ENCODE data around the gene CCDC106. TPM values are rescaled to one million over a fixed set of nuclear protein-coding genes. Genes with fewer than 3 reads are reported as not detected.

Gene CCDC106
- total RNA-seq, 1 donor, result 8.3 TPM

DNA sequence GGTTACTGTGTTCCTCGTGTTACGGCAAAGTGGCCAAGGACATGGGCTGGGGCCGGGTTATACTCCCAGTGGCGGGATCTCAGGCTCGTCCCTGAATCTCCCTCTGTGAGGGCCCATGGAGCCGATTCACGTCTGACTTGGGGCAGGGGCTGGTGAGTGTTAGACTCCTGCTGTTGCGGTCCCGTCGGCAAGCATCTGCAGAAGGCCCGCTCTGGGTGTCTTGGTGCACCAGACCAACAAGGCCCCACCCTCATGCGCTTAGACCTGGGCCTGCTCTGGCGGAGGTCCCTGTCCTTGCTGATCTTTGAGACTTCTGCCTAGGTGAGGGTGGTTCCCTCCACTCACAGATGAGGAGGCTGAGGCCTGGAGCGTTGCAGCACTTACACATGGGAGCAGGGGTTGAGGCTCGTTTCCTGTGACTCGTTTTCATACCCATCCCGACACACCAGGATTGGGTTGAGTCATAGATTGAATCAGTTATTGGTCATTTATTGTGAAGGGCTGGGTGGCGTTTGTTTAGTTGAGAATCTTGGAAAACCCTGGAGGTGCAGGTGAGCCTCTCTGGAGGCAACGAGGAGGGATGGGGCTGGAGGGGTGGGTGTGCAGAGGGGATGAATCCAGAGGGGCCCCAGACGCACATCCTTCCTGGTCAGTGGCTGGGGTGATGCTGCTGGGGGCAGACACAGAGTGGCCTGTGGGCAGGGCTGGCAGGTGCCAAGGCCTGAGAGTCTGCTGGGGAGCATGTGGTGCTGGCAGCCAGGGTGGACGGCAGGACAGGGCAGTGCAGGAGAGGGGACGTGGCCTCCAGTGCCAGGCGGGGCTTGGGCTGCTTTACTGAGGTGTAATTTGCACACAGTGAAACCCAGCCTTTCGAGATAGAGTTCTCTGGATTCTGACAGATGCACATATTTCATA lies 31.6 kb downstream of the CCDC106 start:
- DNase-seq (ENCODE audit: low read depth in 2 of 3, low spot score in 2 of 3), result no peak

DNA sequence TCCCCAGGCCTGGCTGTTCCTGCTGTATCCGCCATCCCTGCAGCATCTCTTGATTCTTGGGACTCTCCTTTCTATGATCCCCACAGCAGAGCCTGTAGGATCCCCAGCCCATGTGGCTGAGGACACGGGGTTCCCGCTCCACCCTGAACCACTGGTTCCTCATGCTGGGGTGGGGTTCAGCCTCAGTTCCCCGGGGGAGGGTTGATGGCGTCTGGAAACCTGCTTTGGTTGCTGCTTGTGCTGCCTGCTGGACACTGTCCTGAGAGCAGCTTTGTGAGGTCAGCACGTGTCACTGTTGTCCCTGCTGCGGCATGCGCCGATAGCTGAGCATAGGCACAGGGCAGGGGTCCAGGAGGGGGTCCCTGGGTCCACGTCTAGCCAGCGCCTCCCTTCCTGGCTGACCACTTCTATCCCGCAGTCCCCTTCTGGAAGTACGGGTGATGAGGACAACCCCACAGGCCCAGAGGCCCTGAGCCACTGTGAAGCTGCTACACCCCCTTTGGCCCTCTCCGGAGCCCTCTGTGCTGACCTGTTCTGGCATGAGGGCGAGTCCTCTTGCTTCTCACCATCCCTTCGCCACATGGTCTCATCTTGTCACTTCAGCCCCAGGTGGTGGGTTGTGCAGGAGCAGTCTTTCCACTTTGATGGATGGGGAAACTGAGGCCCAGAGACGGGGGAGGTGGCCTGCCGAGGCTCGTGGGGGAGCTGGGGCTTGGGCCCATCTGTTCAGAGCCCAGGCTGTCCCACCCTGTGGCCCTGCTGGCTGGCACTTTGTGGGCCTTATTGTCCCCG lies 32.5 kb downstream of the CCDC106 start:
- no peak for DNase-seq (ENCODE audit: low read depth in 2 of 3, low spot score in 2 of 3)

DNA sequence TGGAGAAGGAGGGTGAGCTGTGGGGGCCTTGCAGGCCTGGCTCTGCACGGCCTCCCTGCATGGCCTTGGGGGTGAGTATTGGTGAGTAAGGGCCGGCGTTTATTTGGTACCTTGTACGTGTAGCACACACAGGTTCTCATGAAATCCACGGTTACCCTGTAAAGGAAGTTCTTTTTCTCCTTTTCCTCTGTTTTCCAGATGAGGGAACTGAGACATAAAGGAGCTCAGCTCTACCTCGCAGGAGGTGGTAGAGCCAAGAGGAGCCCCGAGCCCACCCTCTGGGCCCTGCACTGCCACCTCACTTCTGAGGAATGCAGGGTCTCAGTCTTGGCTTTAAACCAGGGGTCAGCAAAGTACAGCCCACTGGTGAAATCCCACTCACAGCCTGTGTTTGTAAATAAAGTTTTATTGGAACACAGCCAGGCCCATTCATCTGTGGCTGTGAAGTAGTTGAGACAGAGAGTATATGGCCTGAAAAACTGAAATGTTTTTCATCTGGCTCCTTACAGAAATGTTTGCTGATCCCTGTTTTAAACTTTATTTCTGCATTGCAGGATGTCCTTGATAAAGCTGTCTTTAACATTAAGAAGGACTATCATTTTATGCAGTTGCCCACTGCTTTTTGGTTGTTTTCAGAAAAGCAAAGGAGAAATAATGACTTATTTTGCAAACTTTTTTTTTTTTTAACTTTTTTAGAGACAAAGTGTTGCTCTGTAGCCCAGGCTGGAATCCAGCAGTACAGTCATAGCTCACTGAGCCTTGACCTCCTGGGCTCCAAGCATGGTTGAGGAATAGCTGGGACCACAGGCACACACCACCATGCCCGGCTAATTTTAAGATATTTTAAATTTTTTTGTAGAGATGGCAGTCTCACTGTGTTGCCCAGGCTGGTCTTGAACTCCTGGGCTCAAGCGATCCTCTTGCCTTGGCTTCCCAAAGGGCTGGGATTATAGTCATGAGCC lies 33.4 kb downstream of the CCDC106 start:
- DNase-seq (ENCODE audit: low read depth in 2 of 3, low spot score in 2 of 3), result no peak

DNA sequence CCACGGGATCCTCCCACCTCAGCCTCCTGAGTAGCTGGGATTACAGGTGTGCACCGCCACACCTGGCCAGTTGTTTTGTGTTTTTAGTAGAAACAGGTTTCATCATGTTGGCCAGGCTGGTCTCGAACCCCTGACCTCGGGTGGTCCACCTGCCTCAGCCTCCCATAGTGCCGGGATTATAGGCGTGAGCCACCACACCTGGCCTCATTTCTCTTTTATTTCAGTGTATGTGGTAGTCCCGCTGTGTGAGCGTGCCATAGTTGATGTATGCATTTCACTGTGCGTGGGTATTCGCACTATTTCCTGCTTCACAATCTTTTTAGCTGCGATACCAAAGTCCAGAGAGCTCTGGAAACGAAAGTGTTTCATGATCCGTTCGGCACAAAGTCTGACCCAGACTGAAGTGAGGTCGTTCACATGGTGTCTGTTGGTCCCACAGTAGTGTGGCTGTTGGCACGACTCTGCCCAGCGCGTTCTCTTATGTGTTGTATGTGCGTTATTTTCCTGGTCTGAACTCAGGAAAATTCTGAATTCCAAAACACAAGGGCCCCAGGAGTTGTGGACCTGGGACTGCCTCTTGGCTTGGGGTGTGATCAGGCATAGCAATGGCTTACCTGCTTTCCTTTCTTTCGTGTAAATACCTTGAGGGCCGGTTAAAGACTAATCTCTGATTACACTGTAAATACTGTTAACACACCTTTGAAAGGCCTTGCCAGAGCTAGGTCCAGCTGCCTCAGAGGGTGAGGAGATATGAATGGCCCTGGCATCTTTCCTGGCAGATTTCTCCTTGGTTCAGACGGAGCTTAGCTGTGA lies 35.6 kb downstream of the CCDC106 start:
- no peak for DNase-seq (ENCODE audit: low read depth in 2 of 3, low spot score in 2 of 3)

DNA sequence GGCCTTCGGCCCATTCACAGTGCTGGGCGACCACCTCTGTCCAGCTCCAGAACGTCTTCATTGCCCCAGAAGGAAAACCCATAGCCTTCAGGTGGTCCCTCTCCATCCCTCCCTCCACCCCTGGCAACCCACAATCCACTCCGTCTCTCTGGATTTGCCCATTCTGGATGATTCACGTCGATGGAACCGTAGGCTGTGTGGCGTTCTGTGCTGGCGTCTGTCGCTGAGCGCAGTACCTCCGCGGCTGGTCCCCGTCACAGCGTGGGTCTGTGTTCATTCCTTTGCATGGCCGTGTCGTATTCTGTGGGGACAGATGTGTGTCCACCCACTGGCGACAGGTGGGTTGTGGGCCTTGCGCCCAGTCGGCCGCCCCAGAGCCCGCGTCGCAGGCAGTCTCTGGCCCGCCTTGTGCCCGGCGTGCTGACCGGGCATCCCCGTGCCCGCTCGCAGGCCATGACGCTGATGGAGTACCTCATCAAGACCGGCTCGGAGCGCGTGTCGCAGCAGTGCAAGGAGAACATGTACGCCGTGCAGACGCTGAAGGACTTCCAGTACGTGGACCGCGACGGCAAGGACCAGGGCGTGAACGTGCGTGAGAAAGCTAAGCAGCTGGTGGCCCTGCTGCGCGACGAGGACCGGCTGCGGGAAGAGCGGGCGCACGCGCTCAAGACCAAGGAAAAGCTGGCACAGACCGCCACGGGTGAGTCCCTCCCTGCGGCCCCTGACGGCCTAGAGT lies 37.1 kb downstream of the CCDC106 start:
- DNase-seq (ENCODE audit: low read depth in 2 of 3, low spot score in 2 of 3), result no peak

DNA sequence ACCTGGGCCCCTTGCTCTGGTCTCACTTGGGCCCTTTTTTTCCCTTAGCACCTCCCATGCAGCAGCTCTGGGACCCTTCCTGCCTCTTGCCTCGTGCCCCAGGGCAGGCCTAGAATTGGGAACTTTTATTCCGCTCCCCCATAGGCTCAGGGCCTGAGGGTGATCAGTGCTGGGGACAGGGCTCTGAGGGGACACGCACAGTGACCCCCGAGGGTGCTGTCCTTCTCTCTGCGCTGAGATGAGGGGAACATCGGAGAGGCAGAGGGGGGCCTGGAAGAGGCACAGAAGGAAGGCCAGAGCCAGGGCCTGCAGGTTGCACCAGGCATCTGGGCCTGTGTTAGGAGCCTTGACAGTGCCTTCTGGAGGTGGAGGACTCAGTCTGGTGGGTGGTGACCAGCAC lies 37.8 kb downstream of the CCDC106 start:
- no peak for DNase-seq (ENCODE audit: low read depth in 2 of 3, low spot score in 2 of 3)

DNA sequence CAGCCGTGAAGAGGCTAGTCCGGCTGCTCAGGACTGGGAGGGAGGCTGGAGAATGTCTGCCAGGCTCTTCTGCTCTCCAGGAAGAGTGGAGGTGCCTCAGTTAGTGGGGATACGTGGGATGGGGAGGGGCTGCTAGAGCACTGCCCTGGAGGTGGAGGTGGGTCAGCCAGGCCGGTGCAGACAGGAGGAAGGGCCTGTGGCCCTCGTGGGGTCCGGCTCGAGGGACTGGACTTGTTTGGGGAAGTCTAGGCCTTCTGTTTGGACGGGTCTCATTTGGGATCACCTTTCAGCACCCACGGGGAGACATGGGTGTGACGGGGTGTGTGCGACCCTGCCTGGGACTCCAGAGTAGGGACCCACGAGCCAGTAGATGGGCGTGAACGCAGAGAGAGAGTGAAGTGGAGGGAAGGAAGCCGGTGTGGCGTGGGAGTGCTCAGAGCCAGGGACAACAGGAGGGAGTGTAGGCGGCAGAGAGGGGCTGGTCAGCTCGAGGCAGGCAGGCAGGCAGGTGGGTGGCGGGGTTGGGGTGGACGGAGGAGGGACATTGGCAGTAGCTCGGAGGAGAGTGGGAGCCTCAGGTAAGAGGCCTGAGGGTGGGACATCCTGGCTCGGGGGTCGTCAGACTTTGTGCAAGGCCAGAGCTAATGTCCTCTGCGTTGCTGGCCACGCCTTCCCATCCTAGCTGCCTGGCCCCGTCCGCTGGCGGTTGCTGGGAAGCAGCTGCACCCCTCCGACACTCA lies 38.5 kb downstream of the CCDC106 start:
- no peak for DNase-seq (ENCODE audit: low read depth in 2 of 3, low spot score in 2 of 3)

DNA sequence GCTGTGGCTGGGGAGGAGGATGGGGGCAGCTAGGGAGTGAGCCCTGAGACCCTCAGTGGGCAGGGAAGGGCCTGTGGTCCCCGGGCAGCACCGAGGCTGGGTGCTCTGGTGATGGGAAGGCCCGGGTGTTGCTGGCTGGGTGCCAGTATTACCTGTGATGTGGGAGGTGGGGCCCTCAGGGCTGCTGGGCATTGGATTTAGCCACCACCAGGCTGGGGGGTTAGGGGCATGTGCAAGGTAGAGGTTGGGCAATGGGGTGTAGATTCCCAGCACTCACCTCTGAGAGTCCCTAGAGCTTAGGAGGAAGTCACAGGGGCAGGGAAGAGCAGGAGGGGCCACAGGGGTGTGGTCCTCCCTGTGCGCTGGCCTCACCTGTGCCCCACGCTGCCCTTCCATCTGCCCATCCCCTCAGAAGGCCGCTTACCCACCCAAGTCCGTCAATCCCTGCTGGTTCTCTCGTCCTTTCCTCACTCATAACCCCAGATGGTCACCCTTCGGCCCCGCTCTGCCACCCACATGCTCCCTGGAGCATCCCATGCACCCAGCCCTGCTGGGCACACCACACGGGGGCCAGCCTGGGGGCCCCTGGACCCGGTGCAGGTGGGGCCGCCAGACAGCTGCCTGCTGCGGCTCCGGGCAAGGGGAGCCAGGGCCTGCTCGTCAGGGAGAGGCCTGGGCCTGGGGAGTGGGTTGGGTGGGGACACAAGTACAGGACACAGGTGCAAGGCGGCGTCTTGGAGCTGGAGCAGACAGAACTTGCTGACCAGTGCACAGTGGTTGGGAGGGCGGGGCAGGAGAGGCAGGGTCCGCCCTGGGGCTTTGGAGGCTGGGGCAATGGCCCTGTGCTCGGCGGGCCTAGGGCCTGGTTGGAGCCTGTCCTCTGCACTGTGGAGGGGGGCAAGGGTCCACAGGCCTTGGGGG lies 39.5 kb downstream of the CCDC106 start:
- no peak for DNase-seq (ENCODE audit: low read depth in 2 of 3, low spot score in 2 of 3)

DNA sequence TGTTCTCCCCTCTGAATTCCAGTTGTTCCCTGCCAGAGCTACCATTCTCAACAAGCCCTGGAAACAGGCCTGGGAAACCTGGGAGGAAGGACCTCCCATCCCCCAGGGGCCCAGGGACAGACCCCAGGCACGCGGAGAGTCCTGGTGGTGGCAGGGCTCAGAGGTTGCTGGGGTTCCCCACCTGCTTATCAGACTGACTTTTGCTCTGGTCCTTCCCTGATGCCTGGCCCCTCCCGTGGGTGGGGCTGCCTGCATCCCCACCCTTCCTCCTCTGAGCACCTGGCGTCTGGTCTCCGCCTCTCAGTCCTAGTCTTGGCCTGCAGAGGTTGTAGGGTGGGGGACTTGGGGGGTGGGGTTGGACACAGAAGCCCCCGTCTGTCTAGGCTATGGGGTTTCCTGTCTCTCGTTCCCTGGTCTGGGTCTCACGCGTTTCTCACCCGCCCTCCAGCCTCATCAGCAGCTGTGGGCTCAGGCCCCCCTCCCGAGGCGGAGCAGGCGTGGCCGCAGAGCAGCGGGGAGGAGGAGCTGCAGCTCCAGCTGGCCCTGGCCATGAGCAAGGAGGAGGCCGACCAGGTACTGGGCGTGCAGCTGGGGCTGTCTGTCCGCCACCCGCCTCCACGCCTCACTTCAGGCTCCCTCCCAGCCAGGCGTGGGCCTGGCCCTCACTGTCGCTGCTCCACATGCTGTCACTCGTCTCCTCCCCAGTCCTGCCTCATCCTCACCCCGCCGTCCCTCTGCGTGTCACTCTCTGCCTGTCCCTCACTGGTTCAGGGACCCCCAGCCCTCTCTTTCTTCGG lies 40.6 kb downstream of the CCDC106 start:
- DNase-seq (ENCODE audit: low read depth in 2 of 3, low spot score in 2 of 3), result no peak

DNA sequence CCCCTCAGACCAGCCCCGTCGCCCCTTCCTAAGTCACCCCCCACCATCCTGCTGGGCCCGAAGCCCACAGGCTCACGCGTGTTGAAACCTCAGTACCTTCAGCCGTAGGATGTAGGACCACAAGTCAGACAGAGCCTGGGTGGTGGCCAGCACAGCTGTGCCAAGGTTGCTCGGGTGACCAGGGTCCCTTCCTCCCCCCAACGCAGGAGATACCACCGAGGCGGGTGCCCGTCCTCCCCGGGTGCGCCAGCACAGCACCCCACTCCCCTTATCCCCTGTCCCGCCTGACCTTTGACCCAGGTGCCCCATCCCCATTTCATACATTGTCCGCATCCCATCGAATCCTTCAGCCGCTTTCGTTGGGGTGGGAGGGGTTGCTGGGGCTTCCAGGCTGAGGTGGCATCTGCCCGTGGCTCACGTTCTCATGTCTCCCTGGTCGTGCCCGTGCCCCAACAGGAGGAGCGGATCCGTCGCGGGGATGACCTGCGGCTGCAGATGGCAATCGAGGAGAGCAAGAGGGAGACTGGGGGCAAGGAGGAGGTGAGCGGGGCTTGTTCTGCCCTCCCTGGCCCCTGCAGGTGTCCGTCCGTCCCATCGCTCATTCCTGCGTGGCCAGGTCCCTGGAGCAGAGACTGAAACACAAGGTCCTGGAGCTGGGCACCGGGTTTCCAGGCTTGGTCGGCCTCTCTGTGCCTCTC lies 41.5 kb downstream of the CCDC106 start:
- DNase-seq (ENCODE audit: low read depth in 2 of 3, low spot score in 2 of 3), result no peak

DNA sequence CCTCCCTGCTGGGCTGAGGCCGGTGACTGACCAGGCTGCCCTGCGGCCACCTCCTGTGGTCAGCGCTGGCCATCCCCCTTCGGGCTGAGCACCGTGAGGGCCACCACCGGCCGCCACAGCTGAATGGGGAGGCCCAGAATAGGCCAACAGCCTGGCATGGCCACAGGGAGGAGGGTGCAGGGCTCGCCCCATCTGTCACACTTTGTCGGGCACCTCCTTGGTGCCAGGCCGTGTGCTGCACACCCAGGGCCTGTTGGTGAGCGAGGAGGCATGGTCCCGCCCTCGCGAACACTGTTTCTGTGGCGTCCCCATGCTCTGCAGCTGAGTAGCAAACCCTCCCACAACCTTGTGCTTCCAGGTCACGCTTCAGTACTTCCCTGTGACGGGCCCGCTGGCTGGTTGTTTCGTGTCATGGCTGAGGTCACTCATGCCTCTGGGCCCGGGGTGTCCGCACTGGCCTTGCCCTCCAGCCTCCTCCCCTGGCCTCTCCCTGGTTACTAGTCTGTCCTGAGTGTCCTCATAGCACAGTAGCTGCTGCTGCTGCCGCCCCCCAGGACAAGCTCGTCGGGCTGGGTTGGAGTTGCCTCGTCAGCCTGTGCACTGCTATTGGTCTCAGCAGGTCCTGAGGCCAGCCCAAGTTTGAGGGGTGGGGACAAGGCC lies 42.2 kb downstream of the CCDC106 start:
- DNase-seq (ENCODE audit: low read depth in 2 of 3, low spot score in 2 of 3), result no peak

DNA sequence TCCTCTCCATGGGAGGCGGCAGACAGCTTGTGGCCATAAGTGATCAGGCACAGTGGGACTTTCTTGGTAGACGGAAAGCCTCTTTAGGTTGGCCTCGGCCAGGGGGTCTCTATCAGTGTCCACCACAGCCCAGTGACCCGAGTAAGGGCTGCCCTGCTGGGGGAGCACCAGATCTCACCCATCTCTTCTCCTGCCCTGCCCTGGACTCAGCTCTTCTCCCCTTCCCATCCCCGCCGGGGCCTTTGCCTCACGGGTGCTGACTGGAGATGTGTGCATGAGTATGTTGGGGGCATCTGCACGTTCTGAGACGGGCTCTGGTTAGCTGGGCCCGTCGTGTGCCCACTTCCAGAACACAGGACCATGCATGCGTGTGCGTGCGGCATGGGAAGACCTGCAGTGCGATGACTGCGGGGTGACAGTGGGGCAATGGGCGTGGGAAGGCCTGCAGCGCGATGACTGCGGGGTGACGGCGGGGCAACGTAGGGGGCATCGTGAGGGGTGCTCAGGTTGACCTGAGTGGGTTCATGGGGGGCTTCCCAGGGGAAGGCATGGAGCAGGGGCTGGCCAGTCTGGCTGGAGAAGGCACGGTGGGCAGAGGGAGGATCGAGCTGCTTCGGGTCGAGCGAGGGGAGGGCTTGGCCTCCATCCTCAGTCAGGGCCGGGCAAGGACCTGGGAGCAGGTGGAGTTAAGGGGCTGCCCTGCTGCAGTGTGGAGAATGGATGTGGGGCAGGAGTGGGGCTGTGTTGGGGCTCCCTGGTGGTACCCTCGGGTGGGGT lies 42.9 kb downstream of the CCDC106 start:
- DNase-seq (ENCODE audit: low read depth in 2 of 3, low spot score in 2 of 3), result no peak

DNA sequence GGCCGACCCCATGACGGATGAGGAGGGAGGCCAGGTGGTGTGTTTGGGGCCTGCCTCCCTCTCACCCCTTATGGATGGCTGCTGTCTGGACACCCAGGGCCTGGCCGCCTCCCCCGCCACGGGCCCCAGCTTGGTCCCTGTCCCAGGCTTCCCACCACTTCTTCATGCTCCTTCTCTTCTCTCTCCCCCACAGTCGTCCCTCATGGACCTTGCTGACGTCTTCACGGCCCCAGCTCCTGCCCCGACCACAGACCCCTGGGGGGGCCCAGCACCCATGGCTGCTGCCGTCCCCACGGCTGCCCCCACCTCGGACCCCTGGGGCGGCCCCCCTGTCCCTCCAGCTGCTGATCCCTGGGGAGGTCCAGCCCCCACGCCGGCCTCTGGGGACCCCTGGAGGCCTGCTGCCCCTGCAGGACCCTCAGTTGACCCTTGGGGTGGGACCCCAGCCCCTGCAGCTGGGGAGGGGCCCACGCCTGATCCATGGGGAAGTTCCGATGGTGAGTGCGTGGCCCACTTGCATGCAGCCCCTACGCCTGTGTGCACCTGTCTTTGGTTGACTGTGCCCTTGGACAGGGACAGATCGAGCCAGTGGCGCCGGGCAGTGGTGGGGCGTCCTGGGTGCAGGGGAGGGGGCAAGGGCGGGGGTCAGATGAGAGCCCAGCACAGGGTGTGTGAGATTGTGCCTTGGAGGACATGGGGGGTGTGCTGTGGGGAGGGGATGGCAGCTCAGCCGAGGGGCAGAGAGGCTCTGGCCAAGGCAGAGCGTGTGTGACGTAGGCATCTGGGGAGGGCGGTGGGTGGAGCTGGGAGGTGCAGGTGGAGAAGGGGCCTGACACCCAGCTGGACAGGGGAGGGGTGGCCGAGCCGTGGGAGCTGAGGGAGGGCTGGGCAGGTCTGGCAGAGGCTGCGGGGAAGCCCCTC lies 43.8 kb downstream of the CCDC106 start:
- DNase-seq (ENCODE audit: low read depth in 2 of 3, low spot score in 2 of 3), result no peak

DNA sequence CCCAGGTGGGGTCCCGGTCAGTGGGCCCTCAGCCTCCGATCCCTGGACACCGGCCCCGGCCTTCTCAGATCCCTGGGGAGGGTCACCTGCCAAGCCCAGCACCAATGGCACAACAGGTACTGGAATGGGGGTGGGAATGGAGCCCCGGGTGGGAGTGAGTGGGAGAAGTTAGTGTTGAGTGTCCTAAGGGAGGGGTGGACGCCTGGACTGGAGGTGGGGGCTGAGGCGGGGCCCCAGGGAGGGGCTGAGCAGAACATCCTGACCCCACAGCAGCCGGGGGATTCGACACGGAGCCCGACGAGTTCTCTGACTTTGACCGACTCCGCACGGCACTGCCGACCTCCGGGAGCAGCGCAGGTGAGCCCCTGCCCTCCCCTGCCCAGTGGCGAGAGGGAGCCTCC lies 44.7 kb downstream of the CCDC106 start:
- DNase-seq (ENCODE audit: low read depth in 2 of 3, low spot score in 2 of 3), result no peak

Data from hematopoietic multipotent progenitor cell (in vitro differentiated cells).